GM12891 (cell line): Measurements from ENCODE around the gene PPCS.

ENCODE experiments used
- POLR2A ChIP-seq: IDR thresholded peaks from 2 replicates; pipeline ENCODE4 v1.6.1; 2011; ENCODE audit warnings: low read depth, low read length, control low read depth
- SPI1 ChIP-seq: IDR thresholded peaks from 2 replicates; pipeline ENCODE4 v1.6.1; 2011; ENCODE audit warnings: low read depth, low read length, control low read depth
- TAF1 ChIP-seq: IDR thresholded peaks from 2 replicates; pipeline ENCODE4 v1.6.1; 2011; ENCODE audit warnings: low read depth, low read length, control low read depth

DNA sequence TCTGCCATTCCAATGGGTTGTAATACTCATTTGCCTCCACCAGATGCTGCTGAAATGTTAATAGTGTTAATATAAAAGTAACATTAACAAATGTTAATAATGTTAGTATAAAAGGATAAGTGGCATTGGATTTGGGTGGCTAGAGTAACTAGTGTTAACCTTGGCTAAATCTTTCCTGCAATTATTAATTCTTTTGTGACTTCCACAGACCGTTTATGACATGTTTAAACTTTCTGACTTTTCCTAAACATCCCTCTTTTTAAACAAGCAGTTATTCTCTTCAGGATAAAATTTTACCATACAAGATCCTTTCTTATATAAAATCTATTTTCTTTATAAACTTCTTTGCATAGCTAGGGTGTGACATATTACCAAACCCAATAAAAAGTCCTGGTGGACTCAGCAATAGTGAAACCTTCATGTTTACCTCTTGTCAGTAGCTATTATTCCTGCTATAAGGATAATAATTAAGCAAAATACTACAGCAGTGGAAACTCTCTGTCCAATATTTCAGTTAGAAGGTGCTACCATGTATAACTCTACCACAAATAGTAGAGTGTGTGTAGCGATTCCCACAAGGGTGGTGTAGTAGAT is 48.3 kb downstream of the PPCS start:
- no peak for TF ChIP-seq TAF1
- no peak for TF ChIP-seq SPI1
- TF ChIP-seq POLR2A, result no peak
